ENCODE results near the gene NKIRAS1.

- TF ChIP-seq POLR2A (IDR thresholded peaks at IDR 0.05; ENCODE audit: low read depth, low read length) (no peak), POLR2AphosphoS5 (IDR thresholded peaks at IDR 0.05; ENCODE audit: low read depth, low read length) (no peak), TAF1 (IDR thresholded peaks at IDR 0.05; ENCODE audit: borderline replicate concordance, low read depth, low read length) (no peak)
Measured at GRCh38 chr3:23845326-23846216, 71.2 kb downstream of the NKIRAS1 start.
